Fibroblast of skin of right biceps (primary cell): Measurements from ENCODE around the gene BBC3.
A peak's percentile ranks its signal among the peaks of the same experiment; 100 is the strongest.
"Not testable (repeated sequence)": the region's sequence is repeated elsewhere in the genome, so short reads cannot be mapped to it uniquely, and the experiment has no call there.

ENCODE experiments used
- DNase-seq: peaks from one replicate; pipeline ENCODE4 v3.0.0-alpha.2; 2013

BBC3 gene

GRCh38 chr19:47230921-47231214 lies at the start of gene BBC3:
TSS of gene BBC3 (minus strand) at chr19:47231199. CDS start at chr19:47228431, 2,768 bp downstream.
- DNase-seq, result no peak

- DNase-seq, result peak; percentile 32
These were observed 49.3 kb upstream of the BBC3 start for GRCh38 chr19:47280183-47280797.

- not testable (repeated sequence) for DNase-seq
These were observed 45.5 kb upstream of the BBC3 start for GRCh38 chr19:47276513-47276912.

GRCh38 chr19:47275791-47276461 lies 44.9 kb upstream of the BBC3 start:
- peak; percentile 59 for DNase-seq

- DNase-seq, result peak; percentile 33
These were observed 44.1 kb upstream of the BBC3 start for GRCh38 chr19:47274891-47275761.

GRCh38 chr19:47274071-47274890 lies 43.3 kb upstream of the BBC3 start, which contains the start of gene INAFM1:
TSS of gene INAFM1 (plus strand) at chr19:47274885. CDS start at chr19:47274920, 35 bp downstream.
- DNase-seq, result peak; percentile 93

GRCh38 chr19:47273313-47274070 lies 42.5 kb upstream of the BBC3 start:
- peak; percentile 95 for DNase-seq

GRCh38 chr19:47272448-47273312 lies 41.7 kb upstream of the BBC3 start:
- no peak for DNase-seq

- DNase-seq, result no peak
These were observed 41.0 kb upstream of the BBC3 start for GRCh38 chr19:47271949-47272348.

GRCh38 chr19:47270408-47270807 lies 39.4 kb upstream of the BBC3 start:
- DNase-seq, result no peak

GRCh38 chr19:47269596-47269995 lies 38.6 kb upstream of the BBC3 start:
- DNase-seq, result no peak

GRCh38 chr19:47268028-47268427 lies 37.0 kb upstream of the BBC3 start:
- DNase-seq, result no peak

GRCh38 chr19:47267350-47267759 lies 36.4 kb upstream of the BBC3 start:
- no peak for DNase-seq

GRCh38 chr19:47266401-47266941 lies 35.5 kb upstream of the BBC3 start:
- DNase-seq, result no peak

GRCh38 chr19:47264629-47265028 lies 33.6 kb upstream of the BBC3 start:
- DNase-seq, result no peak

GRCh38 chr19:47261946-47262793 lies 31.2 kb upstream of the BBC3 start:
- not testable (repeated sequence) for DNase-seq

- no peak for DNase-seq
These were observed 29.5 kb upstream of the BBC3 start for GRCh38 chr19:47260476-47260875.

- DNase-seq, result no peak
These were observed 28.0 kb upstream of the BBC3 start for GRCh38 chr19:47258895-47259555.

GRCh38 chr19:47258434-47258833 lies 27.4 kb upstream of the BBC3 start:
- DNase-seq, result no peak
